Measurements from ENCODE around the gene DUSP19.

The DUSP19 gene

DNA sequence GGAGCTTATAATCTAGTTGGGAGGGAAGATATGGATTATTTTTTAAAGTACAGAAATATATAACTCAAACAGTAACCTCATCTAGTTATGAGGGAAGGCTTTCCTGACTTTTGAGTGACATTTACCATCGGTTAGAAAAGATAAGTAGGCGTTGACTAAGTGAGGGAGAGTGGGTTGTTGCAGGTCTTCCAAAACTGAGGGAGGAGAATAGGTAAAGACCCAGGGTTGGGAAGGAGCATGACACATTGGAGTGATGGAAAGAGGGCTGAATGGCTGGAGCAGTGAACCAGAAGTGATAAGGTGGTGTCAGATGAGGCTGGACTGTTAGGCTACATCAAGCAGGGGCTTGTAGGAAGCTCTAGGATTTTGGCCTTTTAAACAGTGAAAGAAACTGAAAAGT lies 35.1 kb downstream of the DUSP19 start:
- Histone ChIP-seq H3K4me2 (ENCODE audit: insufficient read depth, low read length) (no peak overlapping the region), H3K9ac (ENCODE audit: low read depth, low read length) (no peak overlapping the region), H3K9me3 (ENCODE audit: insufficient read depth, low read length, severe bottlenecking) (no peaks in the 10 kb centered on the region), H3K36me3 (ENCODE audit: insufficient read depth, low read length) (no peaks in the 10 kb centered on the region), H3K4me3 (ENCODE audit: low read depth in 1 of 2, low read length in 2 of 2) (no peak overlapping the region), H3K27ac (ENCODE audit: low read length) (no peak overlapping the region), H3K27me3 (ENCODE audit: insufficient read depth, low read length, poor library complexity) (peaks cover 3% of the 10 kb centered on the region), H2AFZ (ENCODE audit: low read depth, low read length) (no peak overlapping the region), H3K79me2 (ENCODE audit: insufficient read depth, low read length) (no peaks in the 10 kb centered on the region), H4K20me1 (ENCODE audit: insufficient read depth, low read length) (no peaks in the 10 kb centered on the region), H3K4me1 (ENCODE audit: insufficient read depth, low read length) (no peaks in the 10 kb centered on the region)
- DNase-seq (no peak), ATAC-seq (ENCODE audit: insufficient read depth, low read depth) (no peak)
- TF ChIP-seq CTCF (IDR thresholded peaks at IDR 0.05; ENCODE audit: borderline replicate concordance, extremely low read depth, low read length, poor library complexity, severe bottlenecking) = no peak
- no peak for TF ChIP-seq EZH2 (IDR thresholded peaks at IDR 0.05; ENCODE audit: borderline replicate concordance, low read depth, low read length, severe bottlenecking)

- H4K20me1 ChIP-seq (ENCODE audit: insufficient read depth, low read length) = no peaks in the 10 kb centered on the region
- TF ChIP-seq EZH2 (IDR thresholded peaks at IDR 0.05; ENCODE audit: borderline replicate concordance, low read depth, low read length, severe bottlenecking) = no peak
- TF ChIP-seq CTCF (IDR thresholded peaks at IDR 0.05; ENCODE audit: borderline replicate concordance, extremely low read depth, low read length, poor library complexity, severe bottlenecking) = no peak
- DNase-seq = no peak
- H2AFZ ChIP-seq (ENCODE audit: low read depth, low read length) = no peak overlapping the region
- no peaks in the 10 kb centered on the region for H3K9me3 ChIP-seq (ENCODE audit: insufficient read depth, low read length, severe bottlenecking)
- H3K4me1 ChIP-seq (ENCODE audit: insufficient read depth, low read length) = no peaks in the 10 kb centered on the region
- H3K4me2 ChIP-seq (ENCODE audit: insufficient read depth, low read length) = no peak overlapping the region
- no peak overlapping the region for H3K4me3 ChIP-seq (ENCODE audit: low read depth in 1 of 2, low read length in 2 of 2)
- no peak overlapping the region for H3K9ac ChIP-seq (ENCODE audit: low read depth, low read length)
- H3K27ac ChIP-seq (ENCODE audit: low read length) = no peak overlapping the region
- no peaks in the 10 kb centered on the region for H3K36me3 ChIP-seq (ENCODE audit: insufficient read depth, low read length)
- 0 out of 3 replicates have a peak, but pooled peaks have one; percentile 44 for ATAC-seq (ENCODE audit: insufficient read depth, low read depth)
- peaks cover 8% of the 10 kb centered on the region for H3K27me3 ChIP-seq (ENCODE audit: insufficient read depth, low read length, poor library complexity)
- no peaks in the 10 kb centered on the region for H3K79me2 ChIP-seq (ENCODE audit: insufficient read depth, low read length)
These were observed 38.7 kb downstream of the DUSP19 start for GRCh38 chr2:183117226-183117625.

DNA sequence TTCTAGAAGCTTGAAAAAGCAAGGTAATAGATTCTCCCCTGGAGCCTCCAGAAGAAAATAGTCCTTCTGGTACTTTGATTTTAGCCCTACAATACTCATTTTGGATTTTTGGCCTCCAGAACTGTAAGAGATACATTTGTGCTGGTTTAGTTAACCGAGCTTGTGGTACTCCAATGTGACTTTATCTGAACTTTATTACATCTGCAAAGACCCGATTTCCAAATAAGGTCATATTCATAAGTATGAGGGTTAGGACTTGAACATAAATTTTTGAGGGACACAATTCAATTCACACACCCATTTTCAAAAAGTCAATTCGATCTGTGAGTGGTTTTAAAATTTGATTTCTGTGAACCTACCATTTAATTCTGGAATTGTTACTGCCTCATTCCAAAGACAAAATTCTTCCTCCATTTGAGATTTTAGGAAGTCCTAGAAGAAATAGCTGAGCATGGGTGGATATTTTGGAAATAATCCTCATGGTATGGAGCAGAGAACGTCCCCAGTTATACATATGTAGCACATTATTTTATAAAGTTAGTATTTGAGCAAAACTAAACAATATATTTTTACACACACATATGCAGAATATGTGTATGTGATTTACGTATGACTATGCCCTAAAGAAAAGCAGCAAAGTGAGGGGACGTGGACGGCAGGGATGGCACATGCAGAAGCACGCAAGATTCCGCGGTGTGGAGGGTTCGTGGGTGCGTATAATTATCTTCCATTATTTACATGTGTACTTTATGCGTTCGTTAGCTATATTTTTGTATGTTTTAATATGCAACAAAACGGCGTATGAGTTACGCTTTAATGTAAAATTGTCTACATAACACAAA lies 44.8 kb downstream of the DUSP19 start:
- Histone ChIP-seq H3K36me3 (ENCODE audit: insufficient read depth, low read length) (peaks cover 3% of the 10 kb centered on the region; the same call in 1 of the 2 replicates), H3K4me1 (ENCODE audit: insufficient read depth, low read length) (peaks cover 30% of the 10 kb centered on the region), H3K27ac (ENCODE audit: low read length) (peak overlapping the region; percentile 97), H3K27me3 (ENCODE audit: insufficient read depth, low read length, poor library complexity) (peaks cover 7% of the 10 kb centered on the region), H4K20me1 (ENCODE audit: insufficient read depth, low read length) (peaks cover 14% of the 10 kb centered on the region; the same call in 1 of the 2 replicates), H2AFZ (ENCODE audit: low read depth, low read length) (peak overlapping the region; percentile 86), H3K9me3 (ENCODE audit: insufficient read depth, low read length, severe bottlenecking) (no peaks in the 10 kb centered on the region), H3K79me2 (ENCODE audit: insufficient read depth, low read length) (peaks cover 41% of the 10 kb centered on the region), H3K4me2 (ENCODE audit: insufficient read depth, low read length) (peak overlapping the region; percentile 83), H3K9ac (ENCODE audit: low read depth, low read length) (peak overlapping the region; percentile 65), H3K4me3 (ENCODE audit: low read depth in 1 of 2, low read length in 2 of 2) (peak overlapping the region; percentile 80 to 96)
- no peak for DNase-seq
- no peak for ATAC-seq (ENCODE audit: insufficient read depth, low read depth)
- TF ChIP-seq EZH2 (IDR thresholded peaks at IDR 0.05; ENCODE audit: borderline replicate concordance, low read depth, low read length, severe bottlenecking) (no peak), CTCF (IDR thresholded peaks at IDR 0.05; ENCODE audit: borderline replicate concordance, extremely low read depth, low read length, poor library complexity, severe bottlenecking) (no peak)

All from DND-41 (cell line).